Stomach (tissue), 4 donors: Measurements from ENCODE around the gene KDM3B.
"Not testable (repeated sequence)": the region's sequence is repeated elsewhere in the genome, so short reads cannot be mapped to it uniquely, and the experiment has no call there.

Experiments
- CTCF ChIP-seq, 7 experiments: fragments of 450-650 bp in 4 of 7; fragments of 200-600 bp in 3 of 7; sonication (generic) in 3 of 7; IDR thresholded peaks; one replicate each; pipeline ENCODE4 v1.5.1; 2016 to 2019; ENCODE audit warnings: antibody characterized with exemption in 7 of 7, control low read depth in 2 of 7, mild to moderate bottlenecking in 1 of 7
- EP300 ChIP-seq: sonication (generic); formaldehyde crosslinking; IDR thresholded peaks from one replicate; pipeline ENCODE4 v1.6.1; 2017; ENCODE audit warnings: antibody characterized with exemption
- POLR2A ChIP-seq, 4 donors: fragments of 450-650 bp; IDR thresholded peaks; one replicate each; pipeline ENCODE4 v1.6.1; 2016; ENCODE audit warnings: antibody characterized with exemption in 4 of 4, control low read depth in 2 of 4, mild to moderate bottlenecking in 1 of 4, moderate library complexity in 1 of 4

- TF ChIP-seq CTCF (IDR thresholded peaks at IDR 0.05); EP300; POLR2A (IDR thresholded peaks at IDR 0.05): not testable (repeated sequence)
Measured at GRCh38 chr5:138389911-138390310, 37.4 kb downstream of the KDM3B start.
